GM12875 (cell line): Measurements from ENCODE around the gene PDCD7.
"Not testable (repeated sequence)": the region's sequence is repeated elsewhere in the genome, so short reads cannot be mapped to it uniquely, and the experiment has no call there.

Source experiments
- H3K4me3 ChIP-seq: one replicate; pipeline ENCODE4 v1.5.1; 2011; ENCODE audit warnings: low read depth, low read length, control low read depth
- TF ChIP-seq, protein P1 (sequence below): IDR thresholded peaks from 2 replicates; pipeline ENCODE4 v1.5.1; 2011; ENCODE audit warnings: low read depth, mild to moderate bottlenecking, control low read depth, inconsistent platforms, low read length, moderate library complexity, borderline replicate concordance; ENCODE audit not compliant: insufficient read depth

The PDCD7 gene

DNA sequence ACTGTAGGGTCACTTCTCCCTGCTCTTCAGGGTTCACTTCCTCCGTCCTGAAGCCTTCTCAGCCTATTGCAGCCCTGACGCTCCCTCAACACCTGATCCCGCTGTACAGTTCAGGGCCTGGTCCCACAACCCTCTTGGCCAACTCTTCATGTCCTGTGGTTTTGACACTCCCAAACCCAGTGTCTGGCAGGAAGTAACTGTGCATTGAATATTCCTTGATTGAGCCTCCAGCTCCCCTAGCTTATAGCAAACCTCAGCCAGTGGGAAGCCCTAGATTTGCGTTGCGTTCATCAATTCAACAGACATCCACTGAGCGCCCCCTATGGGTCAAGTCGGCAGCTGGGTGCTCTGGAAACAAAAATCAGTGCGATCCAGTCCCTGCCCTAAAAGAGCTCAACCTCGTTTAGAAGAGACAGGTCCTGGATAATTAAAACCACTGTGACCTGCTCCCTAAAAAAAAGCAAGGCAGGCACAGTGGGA is 32.2 kb downstream of the PDCD7 start:
- H3K4me3 ChIP-seq, result no peak overlapping the region
- TF ChIP-seq, protein P1, sequence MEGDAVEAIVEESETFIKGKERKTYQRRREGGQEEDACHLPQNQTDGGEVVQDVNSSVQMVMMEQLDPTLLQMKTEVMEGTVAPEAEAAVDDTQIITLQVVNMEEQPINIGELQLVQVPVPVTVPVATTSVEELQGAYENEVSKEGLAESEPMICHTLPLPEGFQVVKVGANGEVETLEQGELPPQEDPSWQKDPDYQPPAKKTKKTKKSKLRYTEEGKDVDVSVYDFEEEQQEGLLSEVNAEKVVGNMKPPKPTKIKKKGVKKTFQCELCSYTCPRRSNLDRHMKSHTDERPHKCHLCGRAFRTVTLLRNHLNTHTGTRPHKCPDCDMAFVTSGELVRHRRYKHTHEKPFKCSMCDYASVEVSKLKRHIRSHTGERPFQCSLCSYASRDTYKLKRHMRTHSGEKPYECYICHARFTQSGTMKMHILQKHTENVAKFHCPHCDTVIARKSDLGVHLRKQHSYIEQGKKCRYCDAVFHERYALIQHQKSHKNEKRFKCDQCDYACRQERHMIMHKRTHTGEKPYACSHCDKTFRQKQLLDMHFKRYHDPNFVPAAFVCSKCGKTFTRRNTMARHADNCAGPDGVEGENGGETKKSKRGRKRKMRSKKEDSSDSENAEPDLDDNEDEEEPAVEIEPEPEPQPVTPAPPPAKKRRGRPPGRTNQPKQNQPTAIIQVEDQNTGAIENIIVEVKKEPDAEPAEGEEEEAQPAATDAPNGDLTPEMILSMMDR, result peak; percentile 81

DNA sequence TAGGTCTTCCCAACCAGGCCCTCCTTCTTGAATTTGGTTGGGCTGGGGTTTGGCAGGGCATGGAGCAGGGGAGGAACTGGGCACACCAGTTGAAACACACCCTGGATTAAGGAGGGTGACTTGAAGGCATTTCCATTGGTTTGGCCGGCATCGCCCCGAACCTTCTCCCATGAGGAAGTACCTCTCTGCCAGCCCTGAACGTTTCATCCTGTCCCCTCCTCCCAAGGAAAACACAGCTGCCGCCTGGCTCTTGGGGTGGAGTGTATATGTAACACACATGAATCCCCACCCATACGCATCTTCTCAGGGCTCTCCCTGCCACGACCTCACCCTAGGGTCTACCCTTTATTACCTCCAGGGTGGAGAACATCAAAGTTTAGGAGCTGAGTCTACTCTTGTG is 33.2 kb downstream of the PDCD7 start:
- no peak overlapping the region for H3K4me3 ChIP-seq
- TF ChIP-seq, protein P1, result no peak

DNA sequence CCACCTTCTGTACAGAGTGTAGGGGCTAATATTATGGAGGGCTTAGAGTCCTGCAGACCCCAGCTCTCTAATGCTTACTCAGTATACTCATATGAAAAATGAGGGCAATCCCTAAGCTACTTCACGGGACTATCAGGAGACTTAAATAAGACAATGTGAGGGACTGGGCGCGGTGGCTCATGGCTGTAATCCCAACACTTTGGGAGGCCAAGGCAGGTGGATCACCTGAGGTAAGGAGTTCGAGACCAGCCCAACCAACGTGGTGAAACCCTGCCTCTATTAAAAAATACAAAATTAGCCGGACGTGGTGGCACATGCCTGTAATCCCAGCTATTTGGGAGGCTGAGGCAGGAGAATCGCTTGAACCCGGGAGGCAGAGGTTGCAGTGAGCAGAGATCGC is 33.8 kb downstream of the PDCD7 start:
- not testable (repeated sequence) for H3K4me3 ChIP-seq

DNA sequence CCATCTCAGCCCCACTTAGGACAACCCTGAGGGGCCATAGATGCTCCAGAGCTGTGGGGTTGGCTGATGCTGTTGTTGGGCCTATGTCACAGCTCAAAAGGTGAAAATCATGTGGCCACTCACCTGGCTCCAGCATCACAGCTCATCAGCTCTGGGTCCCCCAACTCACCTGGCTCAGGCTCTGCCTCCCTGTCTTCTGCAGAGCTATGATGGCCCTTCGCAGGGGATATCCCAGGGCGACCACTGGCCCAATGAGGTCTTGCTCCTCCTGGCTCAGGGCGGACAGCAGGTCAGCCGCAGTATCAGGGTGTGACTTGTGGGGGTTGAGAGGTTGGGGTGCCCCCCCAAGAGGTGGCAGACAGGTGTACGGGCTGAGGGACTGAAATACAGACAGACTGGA is 34.3 kb downstream of the PDCD7 start:
- TF ChIP-seq, protein P1, result no peak
- no peak overlapping the region for H3K4me3 ChIP-seq

DNA sequence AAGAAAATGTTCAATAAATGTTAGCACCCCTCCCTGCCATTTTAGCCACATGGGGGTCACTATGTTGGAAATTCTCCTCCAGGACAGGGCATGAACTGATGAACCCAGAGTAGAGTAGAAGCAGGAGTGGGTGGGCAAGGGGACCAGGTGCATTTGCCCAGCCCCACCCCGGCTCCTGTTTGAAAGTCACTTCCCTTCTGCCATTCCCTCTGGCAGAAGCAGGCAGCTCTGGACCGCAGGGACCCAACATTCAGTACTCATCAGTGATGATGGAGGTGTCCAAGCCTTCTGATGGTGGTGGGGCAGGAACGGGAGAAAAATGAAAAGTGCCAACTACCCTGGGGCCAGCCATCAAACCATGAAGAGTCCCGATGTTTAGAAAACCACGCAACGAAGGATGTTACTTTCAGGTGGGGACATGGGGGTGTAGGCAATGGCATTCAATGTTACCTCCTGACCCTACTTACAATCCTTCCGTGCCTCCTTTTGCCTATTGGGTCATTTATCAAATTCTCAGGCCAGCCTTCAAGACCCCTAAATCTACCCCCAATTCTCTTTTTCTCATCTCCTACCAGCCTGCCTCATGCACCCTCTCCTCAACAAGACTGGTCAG is 35.9 kb downstream of the PDCD7 start:
- H3K4me3 ChIP-seq, result no peak overlapping the region
- TF ChIP-seq, protein P1, result no peak

DNA sequence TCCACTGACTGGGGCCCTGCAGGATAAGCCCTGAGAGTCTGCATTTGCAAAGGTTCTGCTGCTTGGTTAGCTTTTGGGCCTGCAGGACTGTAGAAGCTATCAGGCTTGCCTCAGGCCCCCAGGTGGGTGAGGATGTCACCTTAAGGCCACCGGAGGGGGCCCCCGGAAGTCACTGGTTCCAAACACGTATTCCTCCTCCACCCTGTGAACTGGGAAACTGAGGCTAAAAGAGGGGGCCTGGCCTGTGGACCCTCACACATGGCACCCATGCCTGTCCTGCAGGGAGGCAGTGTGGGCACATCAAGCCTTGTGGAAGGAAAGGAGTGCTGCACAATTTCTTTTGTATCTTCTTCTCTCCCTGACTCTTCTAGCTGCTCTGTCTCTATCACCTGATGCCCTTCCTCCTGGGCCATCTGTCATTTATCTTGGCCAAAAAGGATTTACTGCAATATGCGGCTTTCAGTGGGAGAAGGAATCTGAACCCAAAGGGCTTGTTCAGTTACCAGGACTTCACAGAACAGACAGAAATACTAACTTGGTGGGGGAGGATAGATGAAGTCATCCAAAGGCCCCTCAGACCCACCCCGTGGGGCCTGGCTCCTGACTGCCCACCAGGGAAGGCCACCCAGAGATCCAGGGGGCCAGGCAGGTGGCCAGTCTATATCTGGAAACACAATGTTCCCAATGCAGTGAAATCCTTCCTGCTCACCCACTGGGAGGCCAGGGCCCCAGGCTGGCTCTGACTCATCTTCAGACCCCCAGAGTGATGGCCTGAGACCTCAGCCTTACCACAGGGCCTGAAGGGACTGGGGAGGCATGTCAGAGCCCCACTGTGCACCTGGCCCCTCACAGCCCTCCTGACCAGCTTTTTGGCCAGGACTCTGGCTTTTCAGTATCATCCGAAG is 36.9 kb downstream of the PDCD7 start:
- TF ChIP-seq, protein P1, result no peak
- H3K4me3 ChIP-seq, result no peak overlapping the region

DNA sequence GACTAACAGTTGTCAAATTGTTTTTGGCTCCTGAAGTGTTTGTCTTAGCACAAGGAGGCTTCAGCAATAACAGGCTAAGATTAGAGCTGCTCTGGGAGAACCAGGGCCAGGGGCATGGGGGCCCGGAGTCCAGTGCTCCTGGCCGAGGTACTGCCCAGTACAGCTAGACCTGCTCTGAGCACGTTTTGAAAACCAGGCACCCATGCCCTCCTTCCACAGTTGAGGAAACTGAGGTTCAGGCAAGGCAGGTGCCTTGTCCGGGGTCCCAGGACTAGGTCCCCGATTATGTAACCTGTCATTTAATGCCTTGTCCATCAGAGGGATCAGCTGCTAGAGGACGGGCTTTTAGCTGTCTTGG is 37.9 kb downstream of the PDCD7 start:
- TF ChIP-seq, protein P1, result no peak
- no peak overlapping the region for H3K4me3 ChIP-seq
